GM15510 (cell line): ENCODE data around the gene OR13F1.

Source experiments
- POLR2A ChIP-seq: IDR thresholded peaks from 3 replicates; pipeline ENCODE4 v1.6.1; 2011; ENCODE audit warnings: borderline replicate concordance; ENCODE audit not compliant: insufficient read length; ENCODE audit errors: extremely low read depth

Gene OR13F1, protein sequence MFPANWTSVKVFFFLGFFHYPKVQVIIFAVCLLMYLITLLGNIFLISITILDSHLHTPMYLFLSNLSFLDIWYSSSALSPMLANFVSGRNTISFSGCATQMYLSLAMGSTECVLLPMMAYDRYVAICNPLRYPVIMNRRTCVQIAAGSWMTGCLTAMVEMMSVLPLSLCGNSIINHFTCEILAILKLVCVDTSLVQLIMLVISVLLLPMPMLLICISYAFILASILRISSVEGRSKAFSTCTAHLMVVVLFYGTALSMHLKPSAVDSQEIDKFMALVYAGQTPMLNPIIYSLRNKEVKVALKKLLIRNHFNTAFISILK

DNA sequence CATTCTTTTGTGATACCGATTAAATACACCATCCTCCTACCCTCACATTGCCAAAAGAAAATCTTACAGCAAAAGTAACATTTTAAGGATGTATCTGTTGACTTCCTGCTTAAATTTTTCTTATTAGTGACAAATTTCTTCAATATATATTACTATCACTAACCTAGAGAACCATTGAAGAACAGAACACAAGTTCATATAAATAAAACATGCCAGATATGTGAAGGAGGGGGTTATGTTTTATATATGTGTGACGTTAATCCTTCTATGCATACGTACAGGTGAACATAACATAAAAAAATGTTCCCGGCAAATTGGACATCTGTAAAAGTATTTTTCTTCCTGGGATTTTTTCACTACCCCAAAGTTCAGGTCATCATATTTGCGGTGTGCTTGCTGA is at the start of gene OR13F1:
Gene OR13F1, plus strand, starts transcription at position 301 of the 400 bp plus-strand sequence. Its CDS starts 0 bp downstream, at position 301.
- no peak for TF ChIP-seq POLR2A

DNA sequence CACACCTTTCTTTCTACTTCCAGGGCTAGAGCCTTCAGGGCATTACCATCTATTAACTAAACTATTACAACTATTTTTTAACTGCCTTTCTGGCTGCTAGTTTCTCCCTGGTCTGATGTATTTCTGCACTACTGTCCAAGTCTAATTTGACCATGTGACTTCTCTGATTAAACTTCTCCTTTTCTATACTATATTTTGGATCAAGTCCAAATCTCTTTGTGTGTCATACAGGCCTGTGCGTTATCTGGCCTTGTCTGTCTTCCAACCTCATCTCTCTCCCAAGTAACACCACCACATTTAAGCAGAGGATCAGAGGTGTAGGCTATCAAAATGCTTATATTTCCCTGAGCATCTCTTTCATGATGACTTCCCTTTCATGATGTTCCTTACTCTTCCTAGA is 47.2 kb upstream of the OR13F1 start:
- TF ChIP-seq POLR2A: no peak

DNA sequence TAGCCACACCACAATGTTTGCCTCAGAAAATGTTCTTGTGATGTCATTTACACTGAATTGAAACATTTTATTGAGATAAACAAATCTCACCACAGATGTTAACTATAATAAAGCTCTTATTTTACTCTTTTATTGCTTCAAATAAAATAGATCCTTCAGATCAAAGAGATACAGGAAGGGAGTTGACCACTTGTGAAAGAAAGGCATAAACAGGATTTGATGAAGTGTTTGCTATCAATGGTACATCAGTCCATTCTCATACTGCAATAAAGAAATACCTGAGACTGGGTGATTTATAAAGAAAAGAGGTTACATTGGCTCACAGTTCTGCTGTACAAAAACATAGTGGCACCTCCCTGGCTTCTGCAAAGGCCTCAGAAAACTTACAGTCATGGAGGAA is 40.2 kb upstream of the OR13F1 start:
- no peak for TF ChIP-seq POLR2A

DNA sequence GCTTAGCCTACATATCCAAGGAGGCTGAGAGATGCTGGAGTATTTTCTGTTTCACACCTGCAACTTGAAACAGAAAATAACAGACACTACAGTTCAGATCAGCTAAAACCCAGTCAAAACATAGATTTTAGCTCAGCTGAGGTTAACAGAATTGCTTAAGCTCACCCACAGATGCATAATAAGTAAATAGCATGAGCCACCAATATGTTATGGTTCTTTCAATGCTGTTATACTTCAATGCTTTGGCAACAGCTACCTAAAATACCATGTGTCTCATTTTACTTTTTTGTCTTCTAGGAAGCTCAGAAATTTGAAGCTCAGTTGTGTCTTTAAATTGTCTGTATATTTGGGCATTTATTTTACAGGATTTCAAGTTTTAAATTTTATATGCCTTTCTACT is 35.8 kb upstream of the OR13F1 start:
- no peak for TF ChIP-seq POLR2A

DNA sequence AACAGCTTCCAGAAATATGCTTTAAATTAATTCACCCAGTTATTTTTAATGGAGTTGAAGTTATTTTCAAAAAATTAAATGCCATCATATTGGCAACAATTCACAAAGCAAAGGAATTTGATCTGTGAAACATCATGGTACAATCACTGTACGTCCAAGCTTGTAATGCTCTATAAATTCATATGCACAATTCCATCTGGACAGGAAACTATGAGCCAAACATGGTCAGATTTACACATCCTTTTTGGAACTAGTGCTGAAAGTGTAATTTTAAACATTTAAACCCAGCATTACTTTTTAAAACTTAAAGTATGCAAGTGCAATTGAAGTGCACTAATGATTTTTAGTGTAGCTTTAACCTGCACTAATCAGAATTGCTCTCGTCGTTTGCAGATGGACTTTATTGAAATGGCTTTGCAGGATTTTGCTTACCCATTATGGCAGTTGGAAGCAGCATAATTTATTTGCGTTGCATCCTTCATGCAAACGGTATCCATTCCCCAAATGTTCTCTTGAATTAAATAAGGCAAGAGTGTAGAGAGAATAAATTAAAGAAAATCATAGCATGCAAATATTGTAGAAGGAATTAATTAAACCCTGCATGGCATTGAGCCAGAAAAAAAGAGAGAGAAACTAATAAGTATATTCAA is 21.0 kb upstream of the OR13F1 start:
- no peak for TF ChIP-seq POLR2A

DNA sequence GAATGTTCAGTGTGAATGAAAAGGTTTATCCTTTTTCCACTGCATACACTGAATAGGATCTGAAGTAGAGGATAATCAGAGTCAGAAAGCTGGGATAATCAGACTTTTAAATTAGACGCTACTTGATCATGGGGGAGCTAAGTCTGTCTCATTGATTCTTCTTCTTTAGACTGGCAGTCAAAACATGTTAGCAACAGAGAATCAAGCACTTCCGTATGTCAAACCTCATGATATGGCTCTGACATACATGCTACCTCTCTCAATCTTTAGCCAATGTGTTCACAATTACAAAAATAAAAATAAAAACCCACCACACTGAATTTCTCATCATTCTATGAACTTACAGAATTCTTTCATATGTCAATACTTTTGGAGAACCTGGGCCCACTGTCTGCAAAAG is 19.0 kb upstream of the OR13F1 start:
- TF ChIP-seq POLR2A: no peak

DNA sequence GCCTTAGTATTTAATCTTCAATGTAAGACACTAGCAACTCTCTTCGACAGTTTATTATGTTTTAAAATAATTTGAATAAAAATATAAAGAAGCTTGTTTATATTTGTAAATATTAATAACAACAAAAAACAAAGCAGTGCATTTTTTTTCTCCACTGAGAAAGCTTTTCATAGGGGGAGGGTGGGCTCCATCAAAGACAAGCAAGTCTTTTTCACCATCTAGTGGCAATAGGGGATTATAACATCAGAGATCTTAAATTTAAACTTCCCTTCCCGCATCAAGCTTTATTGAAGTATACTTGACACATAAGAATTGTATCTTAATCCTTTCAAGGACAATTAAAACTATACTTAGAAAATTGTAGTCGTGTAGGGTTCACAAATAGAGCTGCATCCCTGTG is 9.3 kb upstream of the OR13F1 start:
- TF ChIP-seq POLR2A: no peak

DNA sequence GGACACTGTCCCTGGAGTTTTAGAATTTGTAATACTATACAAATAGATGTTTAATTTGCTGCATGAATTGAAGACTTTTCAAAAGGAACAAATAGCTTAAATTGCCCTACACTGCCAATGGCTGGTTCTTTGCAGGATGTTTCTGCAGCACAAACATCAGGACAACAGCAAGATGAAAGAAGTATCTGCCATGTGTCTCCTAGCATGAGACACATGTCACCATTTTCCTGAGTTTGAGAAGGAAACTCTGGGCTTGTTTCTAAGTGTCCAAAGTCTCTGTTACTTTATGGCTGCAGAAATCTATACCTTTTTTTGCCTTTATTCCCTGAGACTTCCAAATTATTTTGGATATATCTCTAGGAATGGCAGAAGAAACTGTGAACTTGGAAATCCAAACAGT is 623 bp upstream of the OR13F1 start:
- no peak for TF ChIP-seq POLR2A

DNA sequence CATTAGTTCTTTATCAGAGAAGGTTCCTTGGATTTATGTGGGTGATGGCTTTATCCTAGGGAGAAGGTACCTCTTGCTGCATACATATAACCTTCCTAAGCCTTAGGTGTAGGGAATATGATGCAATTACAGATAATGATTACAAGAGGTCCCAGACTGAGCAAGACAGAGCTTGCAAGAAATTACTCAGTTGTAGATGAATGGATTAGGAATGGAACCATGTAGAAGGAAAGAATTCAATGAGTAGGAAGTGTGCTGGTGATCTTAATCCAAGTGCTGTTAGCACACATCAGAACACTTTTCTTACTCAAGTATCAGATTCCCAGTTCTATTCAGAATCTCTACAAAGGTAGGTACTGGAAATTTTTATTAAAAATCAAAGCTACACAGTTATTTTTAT is 2.5 kb downstream of the OR13F1 start:
- TF ChIP-seq POLR2A: no peak

DNA sequence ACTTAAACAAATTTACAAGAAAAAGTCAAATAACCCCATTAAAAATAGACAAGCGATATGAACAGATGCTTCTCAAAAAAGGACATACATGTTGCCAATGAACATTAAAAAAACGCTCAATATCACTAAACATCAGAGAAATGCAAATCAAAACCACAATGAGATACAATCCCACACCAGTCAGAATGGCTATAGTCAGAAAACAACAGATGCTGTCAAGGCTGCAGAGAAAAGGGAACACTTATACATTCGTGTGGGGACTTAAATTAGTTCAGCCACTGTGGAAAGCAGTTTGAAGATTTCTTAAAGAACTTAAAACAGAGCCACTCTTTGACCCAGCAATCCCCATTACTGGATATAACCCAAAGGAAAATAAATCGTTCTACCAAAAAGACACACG is 10.8 kb downstream of the OR13F1 start:
- no peak for TF ChIP-seq POLR2A

DNA sequence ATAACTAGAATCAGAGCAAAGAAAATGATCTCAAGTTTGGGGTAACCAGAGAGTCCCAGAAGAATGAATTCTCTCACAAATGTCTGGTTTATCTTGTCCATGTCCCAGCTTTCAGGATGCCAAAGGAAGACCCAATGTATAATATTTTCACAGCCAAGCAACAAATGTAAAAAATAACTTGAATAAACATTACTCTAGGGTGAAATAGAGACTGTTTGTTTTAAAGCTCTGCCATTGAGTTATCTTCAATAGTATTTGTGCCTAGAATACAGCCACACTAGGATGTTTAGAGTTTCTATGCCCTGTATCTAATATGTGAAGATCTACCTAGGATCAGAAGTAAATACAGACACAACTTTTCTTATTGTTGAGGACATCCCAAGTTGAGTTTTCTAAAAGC is 23.0 kb downstream of the OR13F1 start, which contains the start of gene OR13C4:
Gene OR13C4, minus strand, starts transcription at position 101 of the 400 bp plus-strand sequence. Its CDS starts 0 bp downstream, at position 101.
- TF ChIP-seq POLR2A: no peak

DNA sequence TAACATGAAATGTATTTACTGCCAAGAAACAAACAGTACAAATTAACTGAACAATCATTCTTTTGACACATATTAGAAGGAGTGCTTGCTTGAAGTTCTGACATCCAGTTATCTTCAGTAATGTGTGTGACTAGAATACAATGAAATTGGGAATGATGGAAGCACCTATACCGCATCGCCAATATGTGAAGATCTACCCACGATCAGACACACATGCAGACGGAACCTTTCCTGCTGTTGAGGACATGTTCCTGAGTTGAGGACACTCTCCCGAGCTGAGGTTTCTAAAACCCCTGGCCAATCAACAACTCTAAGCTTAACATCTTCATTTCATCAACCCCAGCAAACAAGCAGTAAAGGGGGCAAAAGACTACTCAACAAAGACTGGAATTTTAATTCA is 32.7 kb downstream of the OR13F1 start, which contains the start of gene OR13C3:
Gene OR13C3, minus strand, starts transcription at position 101 of the 400 bp plus-strand sequence. CDS start 133 bp downstream, outside the sequence.
- TF ChIP-seq POLR2A: no peak

DNA sequence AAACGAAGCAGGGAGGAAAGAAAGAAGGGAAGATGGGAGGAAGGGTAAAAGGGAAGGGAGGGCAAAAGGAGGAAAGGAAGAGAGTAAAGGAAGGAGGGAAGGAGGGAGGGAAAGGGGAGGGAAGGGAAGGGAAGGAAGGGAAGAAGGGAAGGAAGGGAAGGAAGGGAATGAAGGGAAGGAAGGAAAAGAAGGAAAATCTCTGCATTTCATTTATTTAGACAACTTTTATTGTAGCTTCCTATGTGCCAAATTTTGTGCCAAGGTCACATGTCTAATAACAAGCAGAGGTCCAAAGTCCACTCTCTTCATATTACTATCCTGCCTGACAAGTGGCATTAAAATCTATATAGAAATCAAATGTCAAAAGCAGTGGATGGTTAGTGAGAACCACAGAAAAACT is 35.2 kb downstream of the OR13F1 start:
- TF ChIP-seq POLR2A: no peak

DNA sequence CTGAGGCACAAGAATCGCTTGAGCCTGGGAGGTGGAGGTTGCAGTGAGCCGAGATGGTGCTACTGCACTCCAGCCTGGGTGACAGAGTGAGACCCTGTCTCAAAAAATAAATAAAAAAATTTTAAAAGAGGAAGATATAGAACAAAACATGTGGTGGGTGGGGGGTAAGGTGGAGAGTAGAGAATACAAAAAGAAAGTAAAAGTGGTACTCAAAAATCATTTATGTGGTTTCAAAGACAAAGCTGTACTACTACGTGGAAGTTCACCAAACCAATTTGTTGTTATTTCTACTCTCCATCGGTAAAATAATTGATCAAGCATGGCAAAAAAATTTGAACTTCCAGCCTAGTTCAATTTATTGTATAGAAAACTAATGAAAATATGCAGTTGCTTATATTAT is 40.6 kb downstream of the OR13F1 start:
- TF ChIP-seq POLR2A: no peak

DNA sequence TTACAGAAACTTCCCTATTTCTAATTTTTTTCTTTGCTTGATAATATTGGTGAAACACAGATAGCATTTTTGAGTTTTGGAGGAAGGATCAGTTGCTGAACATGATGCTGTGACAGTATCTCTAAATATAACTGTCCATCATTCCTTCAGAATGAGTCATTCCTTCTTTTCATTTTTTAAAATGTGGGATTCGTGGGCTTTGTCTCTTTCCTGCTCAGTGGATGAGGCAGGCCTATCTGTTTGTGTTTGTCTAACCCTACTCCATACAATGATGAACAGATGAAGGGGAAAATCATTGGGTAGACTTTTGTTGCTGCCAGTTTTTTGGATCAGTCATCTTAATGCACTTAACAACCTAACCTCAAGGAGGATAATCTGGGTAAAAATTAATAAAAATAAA is 49.2 kb downstream of the OR13F1 start:
- no peak for TF ChIP-seq POLR2A
